ENCODE measurements around the gene SBNO2.
A peak's percentile ranks its signal among the peaks of the same experiment; 100 is the strongest.

The SBNO2 gene

GRCh38 chr19:1113986-1114483, 60.0 kb downstream of the SBNO2 start:
- H3K4me2 ChIP-seq (ENCODE audit: low read depth, low read length) = no peak overlapping the region
- no peaks in the 10 kb centered on the region for H3K79me2 ChIP-seq (ENCODE audit: low read length)
- no peaks in the 10 kb centered on the region for H3F3A ChIP-seq (ENCODE audit: insufficient read depth, low read length)
- H2AFZ ChIP-seq (ENCODE audit: low read length) = no peak overlapping the region
- no peak for TF ChIP-seq CTCF (IDR thresholded peaks at IDR 0.05; ENCODE audit: low read length)
- no peak for TF ChIP-seq EZH2phosphoT487 (IDR thresholded peaks at IDR 0.05; ENCODE audit: low read length)
- no peak for TF ChIP-seq EZH2 (optimal IDR thresholded peaks at IDR 0.05; ENCODE audit: low read depth, low read length)
- no peak overlapping the region for H3K27ac ChIP-seq (ENCODE audit: low read length)
- H3K9me2 ChIP-seq (replicated peaks; ENCODE audit: insufficient read depth, low read length) = no peaks in the 10 kb centered on the region
- H3K27me3 ChIP-seq (replicated peaks; ENCODE audit: insufficient read depth, low read length) = no peaks in the 10 kb centered on the region
- no peak for DNase-seq
- H3K9ac ChIP-seq (ENCODE audit: low read length) = no peak overlapping the region
- no peaks in the 10 kb centered on the region for H3K36me3 ChIP-seq (replicated peaks; ENCODE audit: insufficient read depth, low read length)
- no peaks in the 10 kb centered on the region for H3K9me3 ChIP-seq (replicated peaks; ENCODE audit: insufficient read depth, low read length)
- H3K4me3 ChIP-seq (ENCODE audit: low read length) = no peak overlapping the region
- H4K20me1 ChIP-seq (ENCODE audit: insufficient read depth, low read length) = no peaks in the 10 kb centered on the region
- no peaks in the 10 kb centered on the region for H3K4me1 ChIP-seq (ENCODE audit: low read length)

- Histone ChIP-seq H3K79me2 (ENCODE audit: low read length) (no peaks in the 10 kb centered on the region), H3K36me3 (replicated peaks; ENCODE audit: insufficient read depth, low read length) (no peaks in the 10 kb centered on the region), H3K4me2 (ENCODE audit: low read depth, low read length) (no peak overlapping the region), H3K4me3 (ENCODE audit: low read length) (no peak overlapping the region), H3F3A (ENCODE audit: insufficient read depth, low read length) (no peaks in the 10 kb centered on the region), H4K20me1 (ENCODE audit: insufficient read depth, low read length) (no peaks in the 10 kb centered on the region), H3K27me3 (replicated peaks; ENCODE audit: insufficient read depth, low read length) (no peaks in the 10 kb centered on the region), H3K4me1 (ENCODE audit: low read length) (no peaks in the 10 kb centered on the region), H3K9me3 (replicated peaks; ENCODE audit: insufficient read depth, low read length) (no peaks in the 10 kb centered on the region), H3K27ac (ENCODE audit: low read length) (no peak overlapping the region), H2AFZ (ENCODE audit: low read length) (no peak overlapping the region), H3K9ac (ENCODE audit: low read length) (no peak overlapping the region), H3K9me2 (replicated peaks; ENCODE audit: insufficient read depth, low read length) (no peaks in the 10 kb centered on the region)
- no peak for TF ChIP-seq EZH2 (optimal IDR thresholded peaks at IDR 0.05; ENCODE audit: low read depth, low read length)
- no peak for TF ChIP-seq EZH2phosphoT487 (IDR thresholded peaks at IDR 0.05; ENCODE audit: low read length)
- peak; percentile 81 for TF ChIP-seq CTCF (IDR thresholded peaks at IDR 0.05; ENCODE audit: low read length)
- peak; percentile 74 for DNase-seq
These were observed 60.8 kb downstream of the SBNO2 start for GRCh38 chr19:1113030-1113985.

- no peaks in the 10 kb centered on the region for H3K36me3 ChIP-seq (replicated peaks; ENCODE audit: insufficient read depth, low read length)
- H3F3A ChIP-seq (ENCODE audit: insufficient read depth, low read length) = no peaks in the 10 kb centered on the region
- no peaks in the 10 kb centered on the region for H4K20me1 ChIP-seq (ENCODE audit: insufficient read depth, low read length)
- no peak overlapping the region for H3K4me3 ChIP-seq (ENCODE audit: low read length)
- no peak for TF ChIP-seq EZH2 (optimal IDR thresholded peaks at IDR 0.05; ENCODE audit: low read depth, low read length)
- TF ChIP-seq CTCF (IDR thresholded peaks at IDR 0.05; ENCODE audit: low read length) = no peak
- H3K9me2 ChIP-seq (replicated peaks; ENCODE audit: insufficient read depth, low read length) = no peaks in the 10 kb centered on the region
- no peak overlapping the region for H3K4me2 ChIP-seq (ENCODE audit: low read depth, low read length)
- H3K9ac ChIP-seq (ENCODE audit: low read length) = no peak overlapping the region
- H3K4me1 ChIP-seq (ENCODE audit: low read length) = no peaks in the 10 kb centered on the region
- H3K27ac ChIP-seq (ENCODE audit: low read length) = no peak overlapping the region
- no peaks in the 10 kb centered on the region for H3K79me2 ChIP-seq (ENCODE audit: low read length)
- no peak for DNase-seq
- no peak overlapping the region for H2AFZ ChIP-seq (ENCODE audit: low read length)
- H3K9me3 ChIP-seq (replicated peaks; ENCODE audit: insufficient read depth, low read length) = no peaks in the 10 kb centered on the region
- no peaks in the 10 kb centered on the region for H3K27me3 ChIP-seq (replicated peaks; ENCODE audit: insufficient read depth, low read length)
These were observed 61.6 kb downstream of the SBNO2 start for GRCh38 chr19:1112268-1113029.
